Measurements from ENCODE around the gene DPEP3. TPM values are rescaled to one million over a fixed set of nuclear protein-coding genes. Genes with fewer than 3 reads are reported as not detected.
"Not testable (repeated sequence)": the region's sequence is repeated elsewhere in the genome, so short reads cannot be mapped to it uniquely, and the experiment has no call there.

DPEP3 gene, protein sequence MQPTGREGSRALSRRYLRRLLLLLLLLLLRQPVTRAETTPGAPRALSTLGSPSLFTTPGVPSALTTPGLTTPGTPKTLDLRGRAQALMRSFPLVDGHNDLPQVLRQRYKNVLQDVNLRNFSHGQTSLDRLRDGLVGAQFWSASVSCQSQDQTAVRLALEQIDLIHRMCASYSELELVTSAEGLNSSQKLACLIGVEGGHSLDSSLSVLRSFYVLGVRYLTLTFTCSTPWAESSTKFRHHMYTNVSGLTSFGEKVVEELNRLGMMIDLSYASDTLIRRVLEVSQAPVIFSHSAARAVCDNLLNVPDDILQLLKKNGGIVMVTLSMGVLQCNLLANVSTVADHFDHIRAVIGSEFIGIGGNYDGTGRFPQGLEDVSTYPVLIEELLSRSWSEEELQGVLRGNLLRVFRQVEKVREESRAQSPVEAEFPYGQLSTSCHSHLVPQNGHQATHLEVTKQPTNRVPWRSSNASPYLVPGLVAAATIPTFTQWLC
- total RNA-seq, result not detected in 2 replicates
- polyA plus RNA-seq (2012), result not detected

DNA sequence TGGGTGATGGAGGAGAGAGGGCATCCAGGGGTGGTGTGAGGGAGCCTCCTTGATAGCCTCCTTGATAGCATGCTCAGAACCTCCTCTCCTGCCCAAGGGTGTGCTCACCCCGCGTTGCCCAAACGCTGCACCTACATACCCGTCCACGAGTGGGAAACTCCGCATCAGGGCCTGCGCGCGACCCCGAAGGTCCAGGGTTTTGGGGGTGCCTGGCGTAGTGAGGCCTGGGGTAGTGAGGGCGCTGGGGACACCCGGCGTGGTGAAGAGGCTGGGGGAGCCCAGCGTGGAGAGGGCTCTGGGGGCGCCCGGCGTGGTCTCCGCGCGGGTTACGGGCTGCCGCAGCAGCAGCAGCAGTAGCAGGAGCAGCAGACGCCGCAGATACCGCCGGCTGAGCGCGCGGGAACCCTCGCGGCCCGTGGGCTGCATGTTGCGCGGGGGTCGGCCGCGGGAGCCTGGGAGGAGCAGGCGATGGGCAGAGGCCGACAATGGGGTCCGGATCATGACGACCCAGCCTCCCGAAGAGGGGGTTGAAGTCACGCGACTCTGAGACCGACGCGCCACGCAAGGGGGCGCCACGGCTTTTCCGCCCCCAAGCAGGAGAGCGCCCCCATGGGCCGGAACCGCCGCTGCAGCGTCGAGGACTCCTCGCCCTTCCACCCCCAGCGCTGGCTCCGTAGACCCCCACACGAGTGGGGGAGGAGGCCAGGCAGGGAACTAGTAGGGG, at the start of gene DPEP3:
Gene DPEP3 (minus strand): TSS at position 545 of the 724 bp plus-strand sequence. CDS start 119 bp downstream, at position 426.
- no peak for DNase-seq (ENCODE audit: low read depth)

DNA sequence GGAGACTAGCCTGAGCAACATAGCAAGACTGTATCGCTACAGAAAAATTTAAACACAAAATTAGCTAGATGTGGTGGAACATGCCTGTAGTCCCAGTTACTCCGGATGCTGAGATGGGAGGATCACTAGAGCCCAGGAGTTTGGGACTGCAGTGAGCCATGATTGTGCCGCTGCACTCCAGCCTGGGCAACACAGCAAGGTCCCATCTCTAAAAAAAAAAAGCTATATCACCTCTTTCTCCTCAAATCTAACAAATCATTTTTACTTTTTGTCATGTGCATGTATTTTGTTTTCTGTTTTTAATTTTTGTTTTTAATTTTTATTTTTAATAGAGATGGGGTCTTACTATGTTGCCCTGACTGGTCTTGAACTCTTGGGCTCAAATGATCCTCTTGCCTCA, 48.7 kb upstream of the DPEP3 start:
- no peak for DNase-seq (ENCODE audit: low read depth)

DNA sequence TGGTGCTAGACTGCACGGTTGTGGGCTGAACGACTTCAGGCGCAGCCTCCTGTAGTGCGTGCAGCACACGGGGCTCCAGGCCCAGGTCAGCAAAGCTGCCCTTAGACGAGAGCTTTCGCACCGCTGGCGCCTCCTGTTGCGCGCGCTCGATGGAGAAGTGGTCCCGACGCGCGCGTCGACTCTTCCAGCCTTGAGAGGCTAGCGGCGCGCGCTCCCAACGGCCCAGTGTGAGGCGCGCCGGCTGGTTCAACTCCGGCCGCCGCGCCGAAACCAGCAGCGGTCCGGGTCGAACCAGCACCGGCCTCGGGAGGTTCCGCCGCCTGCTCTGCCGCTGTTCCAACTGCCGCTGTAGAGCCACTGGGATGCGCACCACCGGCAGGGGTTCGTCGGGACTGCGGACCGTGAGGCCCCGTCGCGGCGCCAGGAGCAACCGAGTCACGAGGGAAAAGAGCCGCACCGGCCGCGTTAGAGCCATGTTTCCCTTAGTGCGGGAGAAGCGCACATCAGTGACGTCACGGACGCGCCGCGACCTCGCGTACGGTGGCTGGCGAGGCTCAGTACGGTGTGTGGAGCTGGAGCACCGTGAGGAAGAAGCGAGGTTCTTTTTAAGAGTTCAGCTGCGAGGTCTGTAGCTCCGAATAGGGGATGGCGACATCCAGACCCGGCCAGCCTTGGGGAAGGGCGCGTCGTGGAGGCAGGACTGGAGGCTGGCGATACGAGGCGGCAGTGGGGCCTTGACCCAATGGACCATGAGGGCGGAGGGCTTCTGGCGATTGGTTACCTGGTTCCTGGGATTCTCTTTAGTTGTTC, 42.6 kb upstream of the DPEP3 start, which contains the start of the genes DDX28 and DUS2:
Gene DDX28 (minus strand): TSS at position 505 of the 810 bp plus-strand sequence. CDS start 30 bp downstream, at position 475.
Gene DUS2 (plus strand): TSS at position 557 of the 810 bp plus-strand sequence. CDS start 14,740 bp downstream, outside the sequence.
- DNase-seq (ENCODE audit: low read depth), result peak; percentile 94

DNA sequence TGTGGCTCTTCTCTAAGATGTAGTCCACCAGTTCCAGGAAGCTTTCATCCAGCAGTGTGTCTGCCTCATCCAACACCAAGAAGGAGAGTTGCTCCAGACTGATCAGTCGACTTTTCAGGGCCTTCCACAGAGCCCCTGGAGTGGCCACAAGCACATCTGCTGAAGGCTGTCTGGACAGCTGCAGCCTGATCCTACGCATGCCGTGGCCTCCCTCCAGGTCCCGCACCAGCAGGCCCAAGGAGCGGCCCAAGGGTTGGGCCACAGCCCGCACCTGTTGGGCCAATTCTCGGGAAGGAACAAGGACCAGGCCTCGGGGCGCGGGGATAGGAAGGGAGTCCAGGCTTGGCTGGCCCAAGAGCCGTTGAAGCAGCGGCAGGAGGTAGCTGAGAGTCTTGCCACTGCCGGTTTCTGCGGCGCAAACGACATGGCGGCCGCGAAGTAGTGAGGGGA, 42.0 kb upstream of the DPEP3 start:
- peak; percentile 83 for DNase-seq (ENCODE audit: low read depth)

DNA sequence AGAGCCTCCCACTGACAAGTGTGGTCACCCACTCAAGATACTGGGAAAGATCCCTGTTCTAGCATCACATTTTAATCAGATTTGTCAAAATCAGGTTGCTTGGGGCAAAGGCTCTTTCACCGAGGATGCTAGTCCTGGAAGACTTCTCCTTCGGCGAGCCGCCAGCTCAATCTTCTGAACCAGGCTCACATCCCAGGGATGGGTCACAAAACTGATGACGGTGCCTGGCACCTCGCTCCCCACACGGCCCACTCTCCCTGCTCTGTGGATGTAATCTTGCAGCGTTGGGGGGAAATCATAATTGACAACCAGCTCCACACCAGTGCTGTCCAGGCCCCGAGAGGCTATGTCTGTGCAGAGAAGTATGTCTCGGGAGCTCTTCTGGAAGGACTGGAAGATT, 41.2 kb upstream of the DPEP3 start:
- DNase-seq (ENCODE audit: low read depth), result no peak

DNA sequence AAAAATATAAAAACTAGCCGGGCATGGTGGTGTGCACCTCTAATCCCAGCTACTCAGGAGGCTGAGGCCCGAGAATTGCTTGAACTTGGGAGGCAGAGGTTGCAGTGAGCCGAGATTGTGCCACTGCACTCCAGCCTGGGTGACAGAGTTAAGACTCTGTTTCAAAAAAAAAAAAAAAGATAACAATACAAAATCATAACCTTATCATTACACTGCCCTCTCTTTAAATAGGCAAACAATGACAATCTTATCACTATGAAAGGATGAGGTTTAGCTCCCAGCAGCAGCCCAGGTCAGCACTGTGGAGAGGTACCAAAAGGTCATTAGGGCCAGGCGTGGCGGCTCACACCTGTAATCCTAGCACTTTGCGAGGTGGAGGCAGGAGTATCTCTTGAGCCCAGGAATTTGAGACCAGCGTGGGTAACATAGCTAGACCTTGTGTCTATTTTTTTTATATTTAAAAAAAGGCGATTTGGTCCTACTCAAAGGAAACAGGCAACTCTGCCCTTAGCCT, 38.9 kb upstream of the DPEP3 start:
- no peak for DNase-seq (ENCODE audit: low read depth)

DNA sequence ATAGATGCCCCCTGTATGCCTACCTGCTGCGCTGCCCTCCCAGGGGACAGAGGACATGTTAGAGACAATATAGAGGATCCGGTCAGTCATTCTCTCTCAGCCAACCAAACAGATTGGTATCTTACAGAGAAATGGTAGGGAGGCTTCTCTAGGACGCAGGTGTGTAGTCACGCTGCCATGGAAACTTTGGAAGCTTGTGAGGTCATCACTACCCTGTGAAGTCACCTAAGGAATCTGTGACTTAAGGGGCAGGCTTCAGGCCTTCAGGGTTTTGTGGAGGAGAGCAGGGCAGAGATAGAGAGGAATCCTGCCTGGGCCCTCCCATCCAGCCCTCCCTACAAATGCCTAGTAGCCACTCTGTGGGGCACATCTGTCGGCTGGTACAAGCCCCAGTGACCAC, 35.4 kb upstream of the DPEP3 start, which contains the start of gene DPEP2NB:
Gene DPEP2NB (minus strand): TSS at position 231 of the 400 bp plus-strand sequence. CDS start 141 bp downstream, at position 90.
- no peak for DNase-seq (ENCODE audit: low read depth)

DNA sequence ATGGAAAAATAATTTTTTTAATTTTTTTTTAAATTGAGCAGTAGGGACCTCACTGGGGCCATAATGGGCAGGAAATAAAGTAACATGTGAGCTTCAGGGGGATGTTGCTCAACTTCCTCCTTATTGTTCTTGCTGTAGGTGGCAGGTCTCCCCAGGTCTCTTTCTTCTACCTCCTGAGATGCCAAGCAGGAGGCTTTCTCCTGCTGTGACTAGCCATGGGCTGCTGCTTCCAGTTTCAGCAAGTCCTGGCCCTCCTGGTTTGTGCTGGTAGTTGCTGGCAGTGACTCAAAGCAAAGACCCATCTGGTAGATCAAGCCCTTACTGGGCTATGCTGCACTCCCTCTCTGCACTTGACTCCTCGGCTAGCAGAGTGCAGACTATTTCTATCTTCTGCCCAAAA, 33.1 kb upstream of the DPEP3 start:
- DNase-seq (ENCODE audit: low read depth), result no peak

DNA sequence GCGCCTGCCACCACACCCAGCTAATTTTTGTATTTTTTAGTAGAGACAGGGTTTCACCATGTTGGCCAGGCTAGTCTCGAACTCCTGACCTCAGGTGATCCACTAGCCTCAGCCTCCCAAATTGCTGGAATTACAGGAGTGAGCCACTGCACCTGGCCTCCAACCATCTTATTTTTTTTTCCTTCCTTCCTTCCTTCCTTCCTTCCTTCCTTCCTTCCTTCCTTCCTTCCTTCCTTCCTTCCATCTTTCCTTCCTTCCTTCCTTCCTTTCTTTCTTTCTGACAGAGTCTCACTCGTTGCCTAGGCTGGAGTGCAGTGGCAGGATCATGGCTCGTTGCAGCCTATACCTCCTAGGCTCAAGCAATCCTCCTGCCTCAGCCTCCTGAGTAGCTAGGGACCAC, 29.6 kb upstream of the DPEP3 start:
- DNase-seq (ENCODE audit: low read depth), result not testable (repeated sequence)

DNA sequence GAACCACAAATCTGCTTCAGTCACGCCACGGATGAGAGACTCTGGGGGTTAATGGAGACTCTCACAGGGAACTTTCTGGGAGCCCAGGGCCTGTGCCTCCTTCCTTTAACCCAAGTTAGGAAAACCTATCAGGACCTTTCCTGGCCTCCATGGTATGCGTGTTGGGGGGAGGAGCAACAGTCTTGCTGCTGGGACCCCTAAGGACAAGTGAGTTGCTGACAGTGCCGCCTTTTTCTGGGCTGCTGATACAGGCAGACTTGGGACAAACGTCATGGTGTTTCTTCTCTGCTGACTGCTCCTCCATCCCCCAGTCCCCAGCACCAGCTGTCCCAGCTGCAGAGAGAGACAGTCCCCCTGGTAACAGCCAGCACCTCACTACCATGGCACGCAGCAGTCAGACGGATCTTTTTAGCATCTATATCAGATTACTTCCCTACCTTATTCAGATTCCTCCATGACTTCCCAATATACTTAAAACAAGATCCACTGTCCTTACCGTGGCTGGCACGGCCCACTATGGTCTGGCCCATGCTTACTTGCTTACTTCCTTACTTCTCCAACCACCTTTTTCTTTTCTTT, 28.9 kb upstream of the DPEP3 start:
- DNase-seq (ENCODE audit: low read depth), result peak; percentile 64

DNA sequence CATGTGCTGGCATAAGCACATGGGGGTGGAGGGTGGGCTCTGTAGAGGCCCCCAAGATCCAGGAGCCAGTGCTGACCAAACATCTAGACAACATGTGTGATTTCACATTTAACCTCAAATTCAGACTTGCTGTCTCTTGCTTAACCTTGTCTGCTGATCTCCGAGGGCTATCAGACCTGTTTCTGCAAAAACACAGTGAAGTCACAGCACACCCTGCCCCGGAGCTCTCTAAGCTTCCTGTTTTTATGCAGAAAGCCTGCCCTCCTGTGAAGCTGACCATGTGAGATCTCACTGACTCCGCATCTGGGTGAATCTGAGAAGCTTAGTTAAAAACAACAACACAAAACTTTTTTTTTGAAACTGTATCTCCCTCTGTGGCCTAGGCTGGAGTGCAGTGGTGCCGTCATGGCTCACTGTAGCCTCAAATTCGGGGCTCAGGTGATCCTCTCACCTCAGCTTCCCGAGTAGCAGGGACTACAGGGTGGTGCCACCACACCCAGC, 25.5 kb upstream of the DPEP3 start:
- DNase-seq (ENCODE audit: low read depth), result no peak

DNA sequence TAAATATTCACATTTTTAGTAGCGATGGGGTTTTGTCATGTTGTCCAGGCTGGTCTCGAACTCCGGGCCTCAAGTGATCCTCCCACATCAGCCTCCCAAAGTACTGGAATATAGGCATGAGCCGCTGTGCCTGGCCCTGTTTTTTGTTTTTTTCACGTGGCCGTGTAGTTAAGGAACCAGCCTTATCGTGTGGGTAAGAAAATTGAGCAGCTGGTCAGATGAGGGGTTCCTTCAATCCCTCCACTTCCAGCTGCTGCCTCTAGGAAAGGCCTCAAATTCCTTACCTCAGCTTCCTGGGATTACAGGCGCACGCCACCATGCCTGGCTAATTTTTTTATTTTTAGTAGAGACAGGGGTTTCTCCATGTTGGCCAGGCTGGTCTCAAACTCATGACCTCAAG, 24.9 kb upstream of the DPEP3 start:
- DNase-seq (ENCODE audit: low read depth), result no peak

DNA sequence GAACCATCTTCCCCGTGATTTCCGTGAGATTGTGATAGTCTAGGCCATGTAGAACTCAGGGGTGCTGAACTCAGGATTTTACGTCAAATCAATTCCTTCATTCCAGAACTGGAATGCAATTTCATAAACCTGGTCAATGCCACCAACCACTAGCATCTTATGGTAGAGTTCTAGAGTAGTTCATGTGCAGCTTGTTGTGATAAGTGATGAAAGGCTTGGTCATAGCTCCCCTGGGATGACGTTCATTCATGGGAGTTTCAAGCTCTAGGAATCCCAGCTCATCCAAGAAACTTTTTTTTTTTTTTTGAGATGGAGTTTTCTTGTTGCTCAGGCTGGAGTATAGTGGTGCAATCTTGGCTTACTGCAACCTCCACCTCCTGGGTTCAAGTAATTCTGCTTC, 22.7 kb upstream of the DPEP3 start:
- no peak for DNase-seq (ENCODE audit: low read depth)

DNA sequence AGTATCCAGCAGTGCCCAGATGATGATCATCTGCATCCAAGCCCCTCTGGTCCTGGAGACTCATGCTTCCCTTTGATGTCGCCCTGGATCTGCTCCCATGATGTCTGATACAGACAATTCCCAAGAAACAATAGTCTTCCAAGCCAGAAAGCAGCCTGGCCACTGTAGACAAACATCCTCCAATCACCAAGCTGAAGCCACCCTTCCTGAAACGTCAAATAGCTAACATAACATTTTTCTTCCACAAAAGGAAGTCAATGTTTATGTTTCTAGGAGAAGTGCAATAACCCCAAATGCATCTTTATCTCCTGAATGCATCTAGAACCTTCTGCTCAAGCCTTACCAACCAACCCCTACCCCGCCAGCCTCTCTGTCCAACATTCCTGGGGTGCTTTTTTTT, 20.2 kb upstream of the DPEP3 start:
- DNase-seq (ENCODE audit: low read depth), result no peak

DNA sequence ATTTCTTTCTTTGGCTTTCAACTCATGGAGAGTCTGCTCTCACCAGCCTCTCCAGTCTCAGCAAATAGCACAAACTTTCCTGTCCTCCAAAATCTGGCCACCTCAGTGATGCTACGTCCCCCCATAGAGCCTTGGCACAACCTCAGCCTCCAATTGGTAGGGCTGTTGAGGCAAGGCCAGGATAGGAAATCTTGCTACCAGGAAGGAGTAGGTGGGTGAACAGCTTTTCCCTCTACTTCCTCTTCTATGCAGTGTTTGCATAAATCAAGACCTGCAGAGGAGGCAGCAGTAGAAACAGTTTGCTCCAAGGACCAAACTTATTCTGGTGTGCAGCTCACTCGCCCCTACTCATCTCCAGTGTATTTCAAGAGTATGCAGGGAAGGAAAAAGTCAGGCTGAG, 19.7 kb upstream of the DPEP3 start:
- no peak for DNase-seq (ENCODE audit: low read depth)

DNA sequence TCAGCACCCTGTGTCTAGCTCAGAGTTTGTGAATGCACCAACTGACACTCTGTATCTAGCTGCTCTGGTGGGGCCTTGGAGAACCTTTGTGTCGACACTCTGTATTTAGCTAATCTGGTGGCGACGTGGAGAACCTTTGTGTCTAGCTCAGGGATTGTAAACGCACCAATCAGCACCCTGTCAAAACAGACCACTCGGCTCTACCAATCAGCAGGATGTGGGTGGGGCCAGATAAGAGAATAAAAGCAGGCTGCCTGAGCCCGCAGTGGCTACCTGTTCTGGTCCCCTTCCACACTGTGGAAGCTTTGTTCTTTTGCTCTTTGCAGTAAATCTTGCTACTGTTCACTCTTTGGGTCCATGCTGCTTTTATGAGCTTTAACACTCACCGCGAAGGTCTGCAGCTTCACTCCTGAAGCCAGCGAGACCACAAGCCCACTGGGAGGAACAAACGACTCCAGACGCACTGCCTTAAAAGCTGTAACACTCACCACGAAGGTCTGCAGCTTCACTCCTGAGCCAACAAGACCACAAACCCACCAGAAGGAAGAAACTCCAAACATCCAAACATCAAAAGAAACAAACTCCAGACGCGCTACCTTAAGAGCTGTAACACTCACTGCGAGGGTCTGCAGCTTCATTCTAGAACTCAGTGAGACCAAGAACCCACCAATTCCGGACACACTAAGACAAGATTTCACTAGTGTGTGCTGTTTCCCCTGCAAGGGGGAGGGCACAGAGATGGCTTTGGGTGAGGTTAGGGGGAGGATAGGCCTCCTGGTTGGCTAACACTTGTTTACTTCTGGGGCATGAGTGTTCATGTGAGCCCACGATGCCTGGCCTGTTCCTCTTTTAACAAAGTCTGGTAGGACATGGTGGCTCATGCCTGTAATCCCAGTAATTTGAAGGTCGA, 18.7 kb upstream of the DPEP3 start, which contains the start of gene DPEP2:
Gene DPEP2 (minus strand): TSS at position 706 of the 910 bp plus-strand sequence. CDS start 6,272 bp downstream, outside the sequence.
- not testable (repeated sequence) for DNase-seq (ENCODE audit: low read depth)

DNA sequence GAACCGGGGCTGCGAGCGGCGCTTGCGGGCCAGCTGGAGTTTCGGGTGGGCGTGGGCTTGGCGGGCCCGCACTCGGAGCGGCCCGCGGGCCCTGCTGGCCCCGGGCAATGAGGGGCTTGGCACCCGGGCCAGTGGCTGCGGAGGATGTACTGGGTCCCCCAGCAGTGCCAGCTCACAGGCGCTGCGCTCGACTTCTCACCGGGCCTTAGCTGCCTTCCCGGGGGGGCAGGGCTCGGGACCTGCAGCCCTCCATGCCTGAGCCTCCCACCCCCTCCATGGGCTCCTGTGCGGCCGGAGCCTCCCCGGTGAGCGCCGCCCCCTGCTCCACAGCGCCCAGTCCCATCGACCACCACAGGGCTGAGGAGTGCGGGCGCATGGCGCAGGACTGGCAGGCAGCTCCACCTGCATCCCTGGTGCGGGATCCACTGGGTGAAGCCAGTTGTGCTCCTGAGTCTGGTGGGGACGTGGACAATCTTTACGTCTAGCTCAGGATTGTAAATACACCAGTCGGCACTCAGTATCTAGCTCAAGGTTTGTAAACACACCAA, 18.0 kb upstream of the DPEP3 start:
- not testable (repeated sequence) for DNase-seq (ENCODE audit: low read depth)

DNA sequence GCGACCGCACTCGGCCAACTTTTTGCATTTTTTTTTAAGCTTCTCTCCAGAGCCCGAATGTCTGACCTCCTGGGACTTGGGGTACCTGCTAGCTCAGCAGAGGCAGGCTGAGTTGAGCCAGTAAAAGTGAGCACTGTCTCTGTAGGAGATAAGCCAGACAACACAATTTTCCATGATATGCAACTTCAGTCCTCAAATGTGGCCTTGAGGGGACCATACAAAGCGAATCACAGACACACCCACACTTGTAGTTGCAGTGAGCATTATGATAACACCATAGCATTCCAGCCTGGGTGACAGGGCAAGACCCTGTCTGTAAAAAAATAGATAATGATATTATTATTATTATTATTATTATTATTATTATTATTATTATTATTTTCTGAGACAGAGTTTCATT, 16.4 kb upstream of the DPEP3 start:
- no peak for DNase-seq (ENCODE audit: low read depth)

DNA sequence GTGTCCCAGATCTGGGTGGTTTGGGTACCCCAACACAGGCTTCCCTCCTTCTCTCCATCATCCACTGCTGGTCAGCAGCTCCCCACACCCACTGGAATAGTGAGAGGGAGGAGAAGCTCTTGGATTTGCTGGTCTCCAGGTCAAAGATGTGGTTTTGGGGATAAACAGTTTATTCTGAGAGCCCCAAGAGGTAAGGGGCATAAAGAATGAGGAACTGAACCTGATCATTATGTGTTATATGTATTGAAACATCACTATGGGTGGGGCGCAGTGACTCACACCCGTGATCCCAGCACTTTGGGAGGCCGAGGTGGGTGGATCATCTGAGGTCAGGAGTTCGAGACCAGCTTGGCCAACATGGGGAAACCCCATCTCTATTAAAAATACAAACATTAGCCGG, 15.1 kb upstream of the DPEP3 start:
- DNase-seq (ENCODE audit: low read depth), result no peak

All from myocyte (in vitro differentiated cells).